ENCODE results near the gene PROC. TPM values are rescaled to one million over a fixed set of nuclear protein-coding genes. Genes with fewer than 3 reads are reported as not detected.

PROC gene
- total and polyA plus RNA-seq, 8 donors: 0.50 to 4.6 (median 3.7) TPM; not detected in 1

GRCh38 chr2:127394492-127394891 lies 23.7 kb upstream of the PROC start:
- Histone ChIP-seq H3K4me3 (no peak overlapping the region), H3K27me3 (no peaks in the 10 kb centered on the region), H3K36me3 (no peaks in the 10 kb centered on the region), H3K9me3 (no peaks in the 10 kb centered on the region), H3K27ac (no peak overlapping the region), H3K4me1 (peaks cover 5 to 24% of the 10 kb centered on the region in 2 donors)
- intact Hi-C loops (cut with DNase I): no loop called here
- no peak for DNase-seq
- TF ChIP-seq CTCF (IDR thresholded peaks at IDR 0.05): no peak
- ATAC-seq: no peak

GRCh38 chr2:127397568-127398238 lies 20.5 kb upstream of the PROC start:
- intact Hi-C loops (cut with DNase I): no loop called here
- ATAC-seq (no peak), DNase-seq (no peak)
- Histone ChIP-seq H3K4me3 (no peak overlapping the region), H3K36me3 (no peaks in the 10 kb centered on the region), H3K27me3 (no peaks in the 10 kb centered on the region), H3K4me1 (peaks cover 14 to 16% of the 10 kb centered on the region in 2 donors), H3K27ac (peak overlapping the region in 1 of 2 donors; percentile 37), H3K9me3 (no peaks in the 10 kb centered on the region)
- no peak for TF ChIP-seq CTCF (IDR thresholded peaks at IDR 0.05)

- DNase-seq (peak in 1 of 4 donors; percentile 91), ATAC-seq (peak; percentile 76)
- H3K27me3 ChIP-seq: no peaks in the 10 kb centered on the region
- intact Hi-C loops (cut with DNase I): no loop called here
- H3K4me1 ChIP-seq: peaks cover 14 to 16% of the 10 kb centered on the region in 2 donors
- no peaks in the 10 kb centered on the region for H3K36me3 ChIP-seq
- TF ChIP-seq CTCF (IDR thresholded peaks at IDR 0.05): no peak
- no peak overlapping the region for H3K27ac ChIP-seq
- H3K4me3 ChIP-seq: no peak overlapping the region
- H3K9me3 ChIP-seq: no peaks in the 10 kb centered on the region
These were observed 20.0 kb upstream of the PROC start for GRCh38 chr2:127398239-127398590.

- Histone ChIP-seq H3K36me3 (no peaks in the 10 kb centered on the region), H3K9me3 (no peaks in the 10 kb centered on the region), H3K27ac (peak overlapping the region; percentile 50 to 57), H3K4me1 (peaks cover 14 to 30% of the 10 kb centered on the region in 2 donors), H3K27me3 (no peaks in the 10 kb centered on the region), H3K4me3 (no peak overlapping the region)
- TF ChIP-seq CTCF (IDR thresholded peaks at IDR 0.05): no peak
- DNase-seq (no peak), ATAC-seq (peak; percentile 74)
- intact Hi-C loops (cut with DNase I): no loop called here
These were observed 17.7 kb upstream of the PROC start for GRCh38 chr2:127400533-127400896.

- Histone ChIP-seq H3K27me3 (no peaks in the 10 kb centered on the region), H3K27ac (peak overlapping the region; percentile 50 to 57), H3K9me3 (no peaks in the 10 kb centered on the region), H3K4me3 (no peak overlapping the region), H3K36me3 (no peaks in the 10 kb centered on the region), H3K4me1 (peaks cover 14 to 35% of the 10 kb centered on the region in 2 donors)
- TF ChIP-seq CTCF (IDR thresholded peaks at IDR 0.05): no peak
- ATAC-seq: peak; percentile 76
- intact Hi-C loops (cut with DNase I): no loop called here
- DNase-seq: peak in 2 of 4 donors; percentile 68 to 88
These were observed 17.1 kb upstream of the PROC start for GRCh38 chr2:127400897-127401756.
